Activated T-helper 17 cell treated with anti-CD3 and anti-CD28 coated beads, Interleukin-2, amount 50 U/mL, for 72 hours (primary cell): ENCODE measurements around the gene KCNJ4. TPM values are rescaled to one million over a fixed set of nuclear protein-coding genes. Genes with fewer than 3 reads are reported as not detected.

ENCODE experiments used
- ATAC-seq: fragments of 150-1000 bp; cut with Tn5 transposase; replicated peaks from 2 replicates; pipeline ENCODE4 v1.10.0; 2021; ENCODE audit warnings: mild to moderate bottlenecking, moderate library complexity
- H3K27ac Mint-ChIP-seq: one replicate; pipeline ENCODE4 v1.8.0; 2022; ENCODE audit warnings: mixed read lengths
- H3K27me3 Mint-ChIP-seq: one replicate; pipeline ENCODE4 v1.8.0; 2022; ENCODE audit warnings: mixed read lengths
- H3K36me3 Mint-ChIP-seq: one replicate; pipeline ENCODE4 v1.8.0; 2022; ENCODE audit warnings: low read depth, mild to moderate bottlenecking, mixed read lengths
- H3K4me1 Mint-ChIP-seq: one replicate; pipeline ENCODE4 v1.8.0; 2022; ENCODE audit warnings: mixed read lengths
- H3K4me3 Mint-ChIP-seq: one replicate; pipeline ENCODE4 v1.8.0; 2022; ENCODE audit warnings: mild to moderate bottlenecking, mixed read lengths
- H3K9me3 Mint-ChIP-seq: one replicate; pipeline ENCODE4 v1.8.0; 2022; ENCODE audit warnings: mixed read lengths
- total RNA-seq, 2 donors: library from RNA; stranded (reverse); gene quantifications; one replicate each; pipeline ENCODE4 v1.2.3, GENCODE V29; 2022

KCNJ4 gene
- total RNA-seq, 2 donors from 2014 or later: not detected

- Mint-ChIP-seq H3K9me3 (no peaks in the 10 kb centered on the region), H3K36me3 (no peaks in the 10 kb centered on the region), H3K27me3 (peaks cover 13% of the 10 kb centered on the region), H3K4me3 (no peak overlapping the region), H3K27ac (no peak overlapping the region), H3K4me1 (no peaks in the 10 kb centered on the region)
- no peak for ATAC-seq
Observed at GRCh38 chr22:38436629-38437395, 18.2 kb downstream of the KCNJ4 start.

- Mint-ChIP-seq H3K4me1 (no peaks in the 10 kb centered on the region), H3K4me3 (no peak overlapping the region), H3K36me3 (no peaks in the 10 kb centered on the region), H3K27ac (no peak overlapping the region), H3K9me3 (no peaks in the 10 kb centered on the region), H3K27me3 (peaks cover 10% of the 10 kb centered on the region)
- ATAC-seq: no peak
Observed at GRCh38 chr22:38435965-38436364, 19.0 kb downstream of the KCNJ4 start.

- Mint-ChIP-seq H3K4me3 (no peak overlapping the region), H3K4me1 (no peaks in the 10 kb centered on the region), H3K36me3 (no peaks in the 10 kb centered on the region), H3K27ac (no peak overlapping the region), H3K27me3 (peaks cover 4% of the 10 kb centered on the region), H3K9me3 (no peaks in the 10 kb centered on the region)
- no peak for ATAC-seq
Observed at GRCh38 chr22:38435010-38435409, 20.0 kb downstream of the KCNJ4 start.

GRCh38 chr22:38433871-38434270, 21.1 kb downstream of the KCNJ4 start:
- H3K27ac Mint-ChIP-seq: no peak overlapping the region
- H3K4me3 Mint-ChIP-seq: no peak overlapping the region
- ATAC-seq: no peak
- no peaks in the 10 kb centered on the region for H3K4me1 Mint-ChIP-seq
- H3K9me3 Mint-ChIP-seq: no peaks in the 10 kb centered on the region
- H3K27me3 Mint-ChIP-seq: peaks cover 4% of the 10 kb centered on the region
- H3K36me3 Mint-ChIP-seq: no peaks in the 10 kb centered on the region

- Mint-ChIP-seq H3K27ac (no peak overlapping the region), H3K9me3 (no peaks in the 10 kb centered on the region), H3K4me1 (no peaks in the 10 kb centered on the region), H3K36me3 (no peaks in the 10 kb centered on the region), H3K4me3 (no peak overlapping the region), H3K27me3 (peaks cover 4% of the 10 kb centered on the region)
- no peak for ATAC-seq
Observed at GRCh38 chr22:38432264-38432663, 22.7 kb downstream of the KCNJ4 start.

GRCh38 chr22:38431266-38432010, 23.6 kb downstream of the KCNJ4 start:
- peaks cover 4% of the 10 kb centered on the region for H3K27me3 Mint-ChIP-seq
- no peaks in the 10 kb centered on the region for H3K9me3 Mint-ChIP-seq
- no peak for ATAC-seq
- H3K27ac Mint-ChIP-seq: no peak overlapping the region
- no peaks in the 10 kb centered on the region for H3K36me3 Mint-ChIP-seq
- H3K4me3 Mint-ChIP-seq: no peak overlapping the region
- H3K4me1 Mint-ChIP-seq: no peaks in the 10 kb centered on the region

- no peak overlapping the region for H3K27ac Mint-ChIP-seq
- no peak overlapping the region for H3K4me3 Mint-ChIP-seq
- no peaks in the 10 kb centered on the region for H3K4me1 Mint-ChIP-seq
- no peak for ATAC-seq
- H3K9me3 Mint-ChIP-seq: no peaks in the 10 kb centered on the region
- peaks cover 3% of the 10 kb centered on the region for H3K27me3 Mint-ChIP-seq
- H3K36me3 Mint-ChIP-seq: no peaks in the 10 kb centered on the region
Observed at GRCh38 chr22:38429499-38430068, 25.4 kb downstream of the KCNJ4 start.

GRCh38 chr22:38428714-38429113, 26.3 kb downstream of the KCNJ4 start:
- no peaks in the 10 kb centered on the region for H3K9me3 Mint-ChIP-seq
- no peak overlapping the region for H3K4me3 Mint-ChIP-seq
- H3K27me3 Mint-ChIP-seq: no peaks in the 10 kb centered on the region
- H3K27ac Mint-ChIP-seq: no peak overlapping the region
- H3K4me1 Mint-ChIP-seq: no peaks in the 10 kb centered on the region
- no peak for ATAC-seq
- H3K36me3 Mint-ChIP-seq: no peaks in the 10 kb centered on the region

GRCh38 chr22:38427940-38428339, 27.1 kb downstream of the KCNJ4 start:
- no peak overlapping the region for H3K27ac Mint-ChIP-seq

GRCh38 chr22:38427465-38427864, 27.5 kb downstream of the KCNJ4 start:
- Mint-ChIP-seq H3K36me3 (no peaks in the 10 kb centered on the region), H3K4me1 (no peaks in the 10 kb centered on the region), H3K9me3 (no peaks in the 10 kb centered on the region), H3K27me3 (no peaks in the 10 kb centered on the region), H3K27ac (no peak overlapping the region), H3K4me3 (no peak overlapping the region)
- no peak for ATAC-seq

More at GRCh38 chr22:38427940-38428339, 27.1 kb downstream of the KCNJ4 start:
- Mint-ChIP-seq H3K9me3 (no peaks in the 10 kb centered on the region), H3K36me3 (no peaks in the 10 kb centered on the region), H3K4me1 (no peaks in the 10 kb centered on the region), H3K4me3 (no peak overlapping the region), H3K27me3 (no peaks in the 10 kb centered on the region)
- no peak for ATAC-seq

GRCh38 chr22:38426628-38427027, 28.4 kb downstream of the KCNJ4 start:
- ATAC-seq: no peak
- Mint-ChIP-seq H3K4me1 (no peaks in the 10 kb centered on the region), H3K27me3 (no peaks in the 10 kb centered on the region), H3K36me3 (no peaks in the 10 kb centered on the region), H3K9me3 (no peaks in the 10 kb centered on the region), H3K27ac (no peak overlapping the region), H3K4me3 (no peak overlapping the region)

- Mint-ChIP-seq H3K36me3 (no peaks in the 10 kb centered on the region), H3K27ac (no peak overlapping the region), H3K4me3 (no peak overlapping the region), H3K27me3 (no peaks in the 10 kb centered on the region), H3K4me1 (no peaks in the 10 kb centered on the region), H3K9me3 (no peaks in the 10 kb centered on the region)
- no peak for ATAC-seq
Observed at GRCh38 chr22:38424525-38425080, 30.4 kb downstream of the KCNJ4 start.

GRCh38 chr22:38423512-38424503, 31.2 kb downstream of the KCNJ4 start:
- no peaks in the 10 kb centered on the region for H3K9me3 Mint-ChIP-seq
- H3K27ac Mint-ChIP-seq: no peak overlapping the region
- H3K4me3 Mint-ChIP-seq: no peak overlapping the region
- no peak for ATAC-seq
- no peaks in the 10 kb centered on the region for H3K4me1 Mint-ChIP-seq
- no peaks in the 10 kb centered on the region for H3K36me3 Mint-ChIP-seq
- H3K27me3 Mint-ChIP-seq: no peaks in the 10 kb centered on the region
